SIG-M5 treated with dmso at 0.1 percent for 504 hours (cell line): ENCODE data around the gene PLXNA4.

ENCODE experiments used
- DNase-seq: peaks from one replicate; lab custom pipeline; 2025; ENCODE audit not compliant: unreplicated experiment; lab: John Stamatoyannopoulos, UW

PLXNA4 gene

GRCh38 chr7:132420527-132420926 is 155.7 kb downstream of the PLXNA4 start:
- no peak for DNase-seq

GRCh38 chr7:132419542-132419941 is 156.7 kb downstream of the PLXNA4 start:
- no peak for DNase-seq

- DNase-seq, result no peak
These were observed 157.4 kb downstream of the PLXNA4 start for GRCh38 chr7:132418840-132419239.

GRCh38 chr7:132417103-132417906 is 159.0 kb downstream of the PLXNA4 start:
- DNase-seq, result no peak

- no peak for DNase-seq
These were observed 159.9 kb downstream of the PLXNA4 start for GRCh38 chr7:132416395-132416794.

- no peak for DNase-seq
These were observed 161.0 kb downstream of the PLXNA4 start for GRCh38 chr7:132415259-132415658.

GRCh38 chr7:132414857-132415256 is 161.4 kb downstream of the PLXNA4 start:
- DNase-seq, result no peak

GRCh38 chr7:132412435-132412834 is 163.8 kb downstream of the PLXNA4 start:
- DNase-seq, result no peak

GRCh38 chr7:132410861-132411541 is 165.3 kb downstream of the PLXNA4 start:
- no peak for DNase-seq

- DNase-seq, result no peak
These were observed 165.9 kb downstream of the PLXNA4 start for GRCh38 chr7:132410385-132410784.

GRCh38 chr7:132407764-132408163 is 168.5 kb downstream of the PLXNA4 start:
- DNase-seq, result no peak

- DNase-seq, result no peak
These were observed 170.2 kb downstream of the PLXNA4 start for GRCh38 chr7:132406039-132406438.

GRCh38 chr7:132404261-132404660 is 172.0 kb downstream of the PLXNA4 start:
- no peak for DNase-seq

- no peak for DNase-seq
These were observed 172.7 kb downstream of the PLXNA4 start for GRCh38 chr7:132403465-132404110.

GRCh38 chr7:132402751-132403245 is 173.5 kb downstream of the PLXNA4 start:
- DNase-seq, result no peak

GRCh38 chr7:132402096-132402495 is 174.2 kb downstream of the PLXNA4 start:
- no peak for DNase-seq

- no peak for DNase-seq
These were observed 175.6 kb downstream of the PLXNA4 start for GRCh38 chr7:132400561-132401142.

GRCh38 chr7:132399367-132399766 is 176.9 kb downstream of the PLXNA4 start:
- DNase-seq, result no peak

- no peak for DNase-seq
These were observed 177.9 kb downstream of the PLXNA4 start for GRCh38 chr7:132398253-132398925.

GRCh38 chr7:132397070-132397469 is 179.2 kb downstream of the PLXNA4 start:
- no peak for DNase-seq

GRCh38 chr7:132395361-132395760 is 180.9 kb downstream of the PLXNA4 start:
- no peak for DNase-seq
